SK-N-SH (cell line): ENCODE data around the gene SLC5A1. TPM values are rescaled to one million over a fixed set of nuclear protein-coding genes. Genes with fewer than 3 reads are reported as not detected.

Experiments used
- CTCF ChIA-PET: fragments of 300-600, 350-600 bp; formaldehyde crosslinking; extraction: SDS; loops from one replicate; lab custom pipeline; 2021; lab: Yijun Ruan, JAX
- POLR2A ChIA-PET: fragments of 350-600 bp; sonication (Branson Sonifier 250); formaldehyde crosslinking; extraction: SDS; loops from one replicate; lab custom pipeline; 2020; ENCODE audit warnings: antibody characterized with exemption, inconsistent platforms; lab: Yijun Ruan, JAX
- DNase-seq: peaks from one replicate; pipeline ENCODE4 v3.0.0; 2012
- H2AFZ ChIP-seq: fragments of 200-600 bp; sonication (generic); 2 replicates; pipeline ENCODE4 v1.8.1; 2016; ENCODE audit warnings: antibody characterized with exemption, mild to moderate bottlenecking, low read depth
- H3F3A ChIP-seq: fragments of 200-600 bp; sonication (generic); replicated peaks from 2 replicates; pipeline ENCODE3; 2016; ENCODE audit warnings: antibody characterized with exemption, mild to moderate bottlenecking; ENCODE audit not compliant: insufficient read depth
- H3K27ac ChIP-seq, 2 experiments: fragments of 200-500 bp in 1 of 2; fragments of 200-600 bp in 1 of 2; sonication (Bioruptor generic) in 1 of 2; sonication (generic), shearing (Covaris generic) in 1 of 2; 2 replicates each; pipeline versions ENCODE4 v1.5.1 to v1.6.1; 2014 to 2016; ENCODE audit warnings: low read depth in 2 of 2, inconsistent platforms in 1 of 2, low read length in 1 of 2, mild to moderate bottlenecking in 1 of 2, mixed read lengths in 1 of 2
- H3K27me3 ChIP-seq: fragments of 200-600 bp; sonication (generic), shearing (Covaris generic); 2 replicates; pipeline ENCODE4 v1.6.1; 2016; ENCODE audit warnings: mixed run types; ENCODE audit not compliant: insufficient read depth
- H3K36me3 ChIP-seq, 2 experiments: fragments of 200-500 bp in 1 of 2; fragments of 200-600 bp in 1 of 2; sonication (Bioruptor generic) in 1 of 2; sonication (generic) in 1 of 2; replicated peaks in 1 of 2; 2 replicates each; pipeline versions ENCODE3 to v1.5.1; 2014 to 2016; ENCODE audit warnings: low read length in 1 of 2, mild to moderate bottlenecking in 1 of 2; ENCODE audit not compliant: insufficient read depth in 2 of 2, control insufficient read depth in 1 of 2
- H3K4me1 ChIP-seq, 2 experiments: fragments of 200-500 bp in 1 of 2; fragments of 200-600 bp in 1 of 2; sonication (Bioruptor generic) in 1 of 2; sonication (generic), shearing (Covaris generic) in 1 of 2; 2 replicates each; pipeline versions ENCODE4 v1.5.1 to v1.6.1; 2014 to 2016; ENCODE audit warnings: low read depth in 1 of 2, low read length in 1 of 2, mixed run types in 1 of 2; ENCODE audit not compliant: insufficient read depth in 2 of 2, control insufficient read depth in 1 of 2
- H3K4me2 ChIP-seq: fragments of 200-600 bp; sonication (generic), shearing (Covaris generic); 2 replicates; pipeline ENCODE4 v1.6.1; 2017; ENCODE audit warnings: mixed run types
- H3K4me3 ChIP-seq, 2 experiments: fragments of 200-500 bp in 1 of 2; fragments of 200-600 bp in 1 of 2; sonication (Bioruptor generic) in 1 of 2; sonication (generic), shearing (Covaris generic) in 1 of 2; 2 replicates each; pipeline versions ENCODE4 v1.5.1 to v1.8.1; 2014 to 2016; ENCODE audit warnings: low read depth in 2 of 2, inconsistent platforms in 1 of 2, low read length in 1 of 2, mild to moderate bottlenecking in 1 of 2, mixed read lengths in 1 of 2, moderate library complexity in 1 of 2
- H3K79me2 ChIP-seq: fragments of 200-600 bp; sonication (generic); 2 replicates; pipeline ENCODE4 v1.8.1; 2017; ENCODE audit warnings: mild to moderate bottlenecking; ENCODE audit not compliant: insufficient read depth
- H3K9ac ChIP-seq: fragments of 200-600 bp; sonication (generic); 2 replicates; pipeline ENCODE4 v1.6.1; 2017; ENCODE audit warnings: mixed run types
- H3K9me2 ChIP-seq: fragments of 200-600 bp; sonication (generic); 2 replicates; pipeline ENCODE4 v1.6.1; 2017; ENCODE audit warnings: mixed run types
- H3K9me3 ChIP-seq: fragments of 200-600 bp; sonication (generic); 2 replicates; pipeline ENCODE4 v1.6.1; 2017; ENCODE audit warnings: mixed run types, mild to moderate bottlenecking, moderate library complexity
- H4K20me1 ChIP-seq: fragments of 200-600 bp; sonication (generic); 2 replicates; pipeline ENCODE4 v1.6.1; 2017; ENCODE audit warnings: mild to moderate bottlenecking, mixed run types; ENCODE audit not compliant: insufficient read depth
- CTCF ChIP-seq: fragments of 200-600 bp; sonication (generic); IDR thresholded peaks from 2 replicates; pipeline ENCODE4 v1.6.1; 2017; ENCODE audit warnings: antibody characterized with exemption, mild to moderate bottlenecking, moderate library complexity
- EZH2phosphoT487 ChIP-seq: fragments of 200-600 bp; sonication (generic); IDR thresholded peaks from 2 replicates; pipeline ENCODE4 v1.6.1; 2017; ENCODE audit warnings: low read depth, mixed run types, mild to moderate bottlenecking, antibody characterized with exemption, moderate library complexity, borderline replicate concordance
- FOXM1 ChIP-seq: IDR thresholded peaks from 2 replicates; pipeline ENCODE4 v1.4.0; 2012; ENCODE audit warnings: low read depth, mild to moderate bottlenecking
- GATA2 ChIP-seq: sonication (generic); formaldehyde crosslinking; IDR thresholded peaks from 2 replicates; pipeline ENCODE4 v1.5.0; 2020; ENCODE audit warnings: mild to moderate bottlenecking, missing genetic modification reagents
- IRF3 ChIP-seq: fragments of 150-350 bp; IDR thresholded peaks from 2 replicates; pipeline ENCODE4 v1.6.1; 2016; ENCODE audit warnings: mild to moderate bottlenecking, low read depth, low read length
- JUND ChIP-seq: IDR thresholded peaks from 2 replicates; pipeline ENCODE4 v1.4.0; 2012
- MEF2A ChIP-seq: IDR thresholded peaks from 2 replicates; pipeline ENCODE4 v1.4.0; 2012; ENCODE audit warnings: low read depth, borderline replicate concordance
- MXI1 ChIP-seq: IDR thresholded peaks from 2 replicates; pipeline ENCODE4 v1.6.1; 2012; ENCODE audit warnings: mild to moderate bottlenecking, low read depth, low read length, improper control_type of control experiment
- NRF1 ChIP-seq: IDR thresholded peaks from 2 replicates; pipeline ENCODE4 v1.6.1; 2012; ENCODE audit warnings: low read depth, mild to moderate bottlenecking, low read length
- PBX3 ChIP-seq: IDR thresholded peaks from 2 replicates; pipeline ENCODE4; 2012
- RAD21 ChIP-seq: IDR thresholded peaks from 2 replicates; pipeline ENCODE4 v1.6.1; 2012; ENCODE audit warnings: mild to moderate bottlenecking, low read length
- RXRA ChIP-seq: IDR thresholded peaks from 2 replicates; pipeline ENCODE4 v1.4.0; 2012; ENCODE audit warnings: low read depth, mild to moderate bottlenecking, borderline replicate concordance
- SIN3A ChIP-seq: IDR thresholded peaks from 2 replicates; pipeline ENCODE4 v1.6.1; 2012; ENCODE audit warnings: low read depth, mild to moderate bottlenecking, low read length, moderate library complexity, borderline replicate concordance
- SMC3 ChIP-seq: IDR thresholded peaks from 2 replicates; pipeline ENCODE4 v1.6.1; 2012; ENCODE audit warnings: low read depth, low read length, improper control_type of control experiment
- TCF12 ChIP-seq: IDR thresholded peaks from 2 replicates; pipeline ENCODE4 v1.4.0; 2012
- USF2 ChIP-seq: fragments of 150-350 bp; IDR thresholded peaks from 2 replicates; pipeline ENCODE4 v1.6.1; 2017; ENCODE audit warnings: antibody characterized with exemption, low read length, low read depth, borderline replicate concordance
- WGBS: methylation state at CpG from one replicate; pipeline ENCODE4 v1.1.6; 2017; ENCODE audit warnings: low lambda C conversion rate; 5-methylcytosine and 5-hydroxymethylcytosine counted together
- polyA plus RNA-seq, 3 experiments: library from polyadenylated mRNA; depleted of rRNA; stranded (reverse); fragments of >200 nt; gene quantifications; 2 replicates each; pipeline ENCODE4 v1.2.3, GENCODE V29; 2012

The SLC5A1 gene
- polyA plus RNA-seq, 1 of the 3 experiments (the other 2 are of a cell fraction), result not detected

GRCh38 chr22:32127904-32128303 is 84.8 kb downstream of the SLC5A1 start:
- Histone ChIP-seq H4K20me1 (no peaks in the 10 kb centered on the region), H3K9me3 (no peaks in the 10 kb centered on the region), H3K79me2 (no peaks in the 10 kb centered on the region), H2AFZ (no peak overlapping the region), H3K36me3 (no peaks in the 10 kb centered on the region), H3K9ac (no peak overlapping the region), H3K27me3 (no peaks in the 10 kb centered on the region), H3F3A (no peaks in the 10 kb centered on the region), H3K4me1 (no peaks in the 10 kb centered on the region), H3K4me3 (no peak overlapping the region), H3K9me2 (no peaks in the 10 kb centered on the region), H3K27ac (no peak overlapping the region), H3K4me2 (no peak overlapping the region)
- WGBS, result 74% methylated on average over 4 of the region's 4 CpGs
- no peak for DNase-seq
- POLR2A ChIA-PET, result no interaction called here
- CTCF ChIA-PET, result interaction anchor here (1.0 kb wide), 1 partner anchor 68 kb away, joined by 4 read pairs; no protein-coding TSS in a partner anchor
- 0 out of 2 replicates have a peak, but pooled peaks have one; percentile 13 for TF ChIP-seq CTCF
- TF ChIP-seq PBX3, result no peak
- TF ChIP-seq, all 33 proteins: peak for 1

- no peak overlapping the region for H3K9ac ChIP-seq
- H3F3A ChIP-seq, result no peaks in the 10 kb centered on the region
- ChIA-PET CTCF (no interaction called here), POLR2A (no interaction called here)
- DNase-seq, result no peak
- H3K27ac ChIP-seq, result no peak overlapping the region
- no peaks in the 10 kb centered on the region for H3K9me3 ChIP-seq
- no peak overlapping the region for H3K4me2 ChIP-seq
- H3K9me2 ChIP-seq, result no peaks in the 10 kb centered on the region
- H3K4me3 ChIP-seq, result no peak overlapping the region
- H3K79me2 ChIP-seq, result no peaks in the 10 kb centered on the region
- no peaks in the 10 kb centered on the region for H3K4me1 ChIP-seq
- 36% methylated on average over 2 of the region's 2 CpGs for WGBS
- no peak overlapping the region for H2AFZ ChIP-seq
- H4K20me1 ChIP-seq, result no peaks in the 10 kb centered on the region
- H3K27me3 ChIP-seq, result no peaks in the 10 kb centered on the region
- TF ChIP-seq MXI1 (no peak), IRF3 (no peak), MEF2A (no peak), RAD21 (no peak), EZH2phosphoT487 (no peak), NRF1 (no peak), SIN3A (no peak), CTCF (no peak), GATA2 (CRISPR knock-in tag) (no peak), USF2 (no peak), RXRA (no peak), FOXM1 (no peak), JUND (no peak), TCF12 (no peak), SMC3 (no peak)
- TF ChIP-seq, all 33 proteins: peak for 0
- no peaks in the 10 kb centered on the region for H3K36me3 ChIP-seq
Measured at GRCh38 chr22:32130464-32130863, 87.4 kb downstream of the SLC5A1 start.
